ENCODE data around the gene PCLAF.
"Not testable (repeated sequence)": the region's sequence is repeated elsewhere in the genome, so short reads cannot be mapped to it uniquely, and the experiment has no call there.

- not testable (repeated sequence) for TF ChIP-seq CTCF (IDR thresholded peaks at IDR 0.05; ENCODE audit: low read depth, low read length, poor library complexity, severe bottlenecking); EZH2phosphoT487 (IDR thresholded peaks at IDR 0.05; ENCODE audit: borderline replicate concordance, low read length)
Measured at GRCh38 chr15:64326458-64326857, 54.8 kb downstream of the PCLAF start.
